ENCODE data around the gene SMARCE1.

SMARCE1 gene

DNA sequence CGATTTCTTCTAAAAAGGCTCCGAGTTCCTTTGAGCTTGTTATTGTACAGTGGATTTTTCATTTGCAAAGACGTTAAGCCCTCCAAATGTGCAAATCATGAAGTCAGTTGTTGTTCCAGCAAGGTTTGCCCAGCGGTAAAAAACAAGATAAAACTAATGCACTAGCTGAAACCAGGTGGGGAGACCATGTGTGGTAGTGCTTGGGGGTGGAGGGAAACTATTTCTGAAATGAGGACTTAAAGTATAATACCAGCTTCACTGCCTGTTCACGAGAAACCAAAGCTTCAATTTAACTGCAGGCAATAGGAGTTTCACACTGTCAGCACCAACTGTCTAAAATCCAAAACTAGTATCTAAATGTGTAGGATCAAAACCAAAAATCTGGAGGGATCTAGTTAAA is 22.3 kb downstream of the SMARCE1 start:
- TF ChIP-seq, protein P1, sequence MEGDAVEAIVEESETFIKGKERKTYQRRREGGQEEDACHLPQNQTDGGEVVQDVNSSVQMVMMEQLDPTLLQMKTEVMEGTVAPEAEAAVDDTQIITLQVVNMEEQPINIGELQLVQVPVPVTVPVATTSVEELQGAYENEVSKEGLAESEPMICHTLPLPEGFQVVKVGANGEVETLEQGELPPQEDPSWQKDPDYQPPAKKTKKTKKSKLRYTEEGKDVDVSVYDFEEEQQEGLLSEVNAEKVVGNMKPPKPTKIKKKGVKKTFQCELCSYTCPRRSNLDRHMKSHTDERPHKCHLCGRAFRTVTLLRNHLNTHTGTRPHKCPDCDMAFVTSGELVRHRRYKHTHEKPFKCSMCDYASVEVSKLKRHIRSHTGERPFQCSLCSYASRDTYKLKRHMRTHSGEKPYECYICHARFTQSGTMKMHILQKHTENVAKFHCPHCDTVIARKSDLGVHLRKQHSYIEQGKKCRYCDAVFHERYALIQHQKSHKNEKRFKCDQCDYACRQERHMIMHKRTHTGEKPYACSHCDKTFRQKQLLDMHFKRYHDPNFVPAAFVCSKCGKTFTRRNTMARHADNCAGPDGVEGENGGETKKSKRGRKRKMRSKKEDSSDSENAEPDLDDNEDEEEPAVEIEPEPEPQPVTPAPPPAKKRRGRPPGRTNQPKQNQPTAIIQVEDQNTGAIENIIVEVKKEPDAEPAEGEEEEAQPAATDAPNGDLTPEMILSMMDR (IDR thresholded peaks at IDR 0.05; ENCODE audit: insufficient read depth, low read length, poor library complexity, severe bottlenecking): no peak
- H3K27me3 ChIP-seq (replicated peaks; ENCODE audit: control insufficient read depth, insufficient read depth, low read length): no peaks in the 10 kb centered on the region
- no peak overlapping the region for H3K4me3 ChIP-seq (replicated peaks; ENCODE audit: low read depth, low read length)
- H3K36me3 ChIP-seq (ENCODE audit: control insufficient read depth, insufficient read depth, low read length): no peaks in the 10 kb centered on the region
- no peak for DNase-seq (ENCODE audit: extremely low read depth, insufficient read length)

DNA sequence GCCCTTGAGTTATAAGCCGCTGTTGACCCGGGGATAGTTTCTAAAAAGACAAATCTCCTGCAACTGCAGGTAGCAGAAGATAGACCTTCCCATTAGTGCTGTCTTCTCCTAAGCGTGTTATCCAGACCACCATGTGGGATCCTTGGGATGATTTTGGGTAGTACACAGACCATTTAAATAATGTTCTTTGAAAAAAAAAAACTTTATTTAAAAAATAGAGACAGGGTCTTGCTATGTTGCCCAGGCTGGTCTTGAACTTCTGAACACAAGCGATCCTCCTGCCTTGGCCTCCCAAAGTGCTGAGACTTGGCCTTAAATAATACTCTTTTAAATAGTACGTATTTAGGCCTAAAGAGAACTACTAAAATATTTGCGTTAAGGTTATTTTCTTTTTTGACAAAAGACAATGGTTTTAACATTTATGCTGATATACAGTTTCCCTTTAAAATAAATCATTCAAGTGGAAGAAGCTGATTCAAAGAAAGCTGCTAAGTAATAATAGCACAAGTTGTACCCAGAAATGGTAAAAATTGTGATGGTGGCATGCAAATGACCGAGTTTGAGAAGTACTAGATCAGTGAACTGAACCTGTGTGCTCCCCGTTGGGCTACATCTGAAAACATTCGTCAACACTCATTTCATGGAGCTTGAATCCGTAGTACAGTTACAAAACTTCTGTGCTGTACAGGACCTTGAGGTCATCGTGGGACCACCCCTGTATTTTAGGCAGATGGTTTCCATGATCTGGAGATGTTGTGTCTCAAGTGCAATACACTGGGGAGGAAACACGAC is 24.0 kb downstream of the SMARCE1 start:
- TF ChIP-seq, protein P1 (IDR thresholded peaks at IDR 0.05; ENCODE audit: insufficient read depth, low read length, poor library complexity, severe bottlenecking): no peak
- Histone ChIP-seq H3K36me3 (ENCODE audit: control insufficient read depth, insufficient read depth, low read length) (no peaks in the 10 kb centered on the region), H3K4me3 (replicated peaks; ENCODE audit: low read depth, low read length) (no peak overlapping the region), H3K27me3 (replicated peaks; ENCODE audit: control insufficient read depth, insufficient read depth, low read length) (no peaks in the 10 kb centered on the region)
- peak; percentile 31 for DNase-seq (ENCODE audit: extremely low read depth, insufficient read length)

DNA sequence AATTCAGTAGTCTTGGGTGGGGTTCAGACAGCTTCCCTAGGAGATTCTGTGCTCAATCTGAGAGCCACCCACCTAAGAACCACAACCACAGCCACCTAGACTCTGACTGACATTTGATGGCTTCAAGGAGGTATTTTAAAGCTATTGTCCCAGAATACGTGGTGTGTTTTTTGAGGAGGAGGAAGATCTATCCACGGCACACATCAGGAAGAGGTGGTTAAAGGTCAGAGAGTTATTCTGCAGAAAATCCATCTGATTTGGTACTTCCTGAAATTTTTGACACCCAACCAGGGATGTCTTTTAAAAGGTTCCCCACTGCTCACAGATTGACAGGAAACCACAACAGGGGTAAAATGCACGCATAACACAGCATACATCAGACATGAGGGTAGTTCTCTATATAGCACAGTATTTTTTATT is 25.1 kb downstream of the SMARCE1 start:
- Histone ChIP-seq H3K36me3 (ENCODE audit: control insufficient read depth, insufficient read depth, low read length) (no peaks in the 10 kb centered on the region), H3K27me3 (replicated peaks; ENCODE audit: control insufficient read depth, insufficient read depth, low read length) (no peaks in the 10 kb centered on the region), H3K4me3 (replicated peaks; ENCODE audit: low read depth, low read length) (no peak overlapping the region)
- no peak for DNase-seq (ENCODE audit: extremely low read depth, insufficient read length)
- TF ChIP-seq, protein P1 (IDR thresholded peaks at IDR 0.05; ENCODE audit: insufficient read depth, low read length, poor library complexity, severe bottlenecking): no peak

DNA sequence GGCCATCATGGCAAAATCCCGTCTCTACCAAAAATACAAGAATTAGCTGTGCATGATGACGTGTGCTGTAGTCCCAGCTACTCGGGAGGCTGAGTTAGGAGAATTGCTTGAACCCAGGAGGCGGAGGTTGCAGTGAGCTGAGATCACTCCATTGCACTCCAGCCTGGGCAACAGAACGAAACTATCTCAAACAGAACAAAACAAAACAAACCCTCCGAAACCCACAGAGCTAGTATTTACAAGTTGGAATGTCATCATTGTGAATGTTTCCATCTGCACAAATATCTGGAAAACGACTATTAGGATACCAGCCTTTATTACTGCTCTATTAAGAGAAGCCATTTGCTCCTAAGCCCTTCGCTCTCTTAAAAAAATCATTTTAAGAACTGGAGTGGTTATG is 26.0 kb downstream of the SMARCE1 start:
- TF ChIP-seq, protein P1 (IDR thresholded peaks at IDR 0.05; ENCODE audit: insufficient read depth, low read length, poor library complexity, severe bottlenecking): no peak
- Histone ChIP-seq H3K36me3 (ENCODE audit: control insufficient read depth, insufficient read depth, low read length) (no peaks in the 10 kb centered on the region), H3K27me3 (replicated peaks; ENCODE audit: control insufficient read depth, insufficient read depth, low read length) (no peaks in the 10 kb centered on the region), H3K4me3 (replicated peaks; ENCODE audit: low read depth, low read length) (no peak overlapping the region)
- DNase-seq (ENCODE audit: extremely low read depth, insufficient read length): no peak

DNA sequence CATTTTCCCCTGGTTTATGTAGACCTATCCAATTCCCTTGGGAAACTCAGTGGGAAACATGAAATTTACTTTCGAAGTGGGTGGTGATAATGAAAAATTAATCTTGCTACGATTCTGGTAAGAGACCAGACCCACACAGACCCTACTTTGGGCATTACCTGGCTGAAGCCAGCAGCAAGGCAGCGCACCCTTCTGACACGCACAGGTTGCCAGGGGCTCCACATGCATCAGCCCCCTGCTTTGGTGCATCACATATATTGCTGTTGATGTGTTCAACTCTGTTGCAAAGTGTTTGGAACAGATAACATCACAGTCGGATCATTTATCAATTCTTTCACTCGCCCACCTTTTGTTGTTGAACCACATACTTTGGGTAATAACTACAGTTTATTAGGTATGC is 26.6 kb downstream of the SMARCE1 start:
- no peaks in the 10 kb centered on the region for H3K36me3 ChIP-seq (ENCODE audit: control insufficient read depth, insufficient read depth, low read length)
- H3K27me3 ChIP-seq (replicated peaks; ENCODE audit: control insufficient read depth, insufficient read depth, low read length): no peaks in the 10 kb centered on the region
- no peak overlapping the region for H3K4me3 ChIP-seq (replicated peaks; ENCODE audit: low read depth, low read length)
- DNase-seq (ENCODE audit: extremely low read depth, insufficient read length): no peak
- TF ChIP-seq, protein P1 (IDR thresholded peaks at IDR 0.05; ENCODE audit: insufficient read depth, low read length, poor library complexity, severe bottlenecking): no peak
